ES-I3 (cell line): ENCODE measurements around the gene HAND2.
A peak's percentile ranks its signal among the peaks of the same experiment; 100 is the strongest.

Experiments used
- H3K36me3 ChIP-seq: 2 replicates; pipeline ENCODE4 v1.6.1; 2013; ENCODE audit warnings: mild to moderate bottlenecking, low read length, control low read depth, moderate library complexity; ENCODE audit not compliant: insufficient read depth
- H3K4me1 ChIP-seq: 2 replicates; pipeline ENCODE4 v1.6.1; 2013; ENCODE audit warnings: mild to moderate bottlenecking, control low read depth, low read length; ENCODE audit not compliant: insufficient read depth
- H3K9ac ChIP-seq: 2 replicates; pipeline ENCODE4 v1.6.1; 2013; ENCODE audit warnings: low read depth, mild to moderate bottlenecking, low read length, moderate library complexity
- H3K9me3 ChIP-seq: 2 replicates; pipeline ENCODE4 v1.6.1; 2013; ENCODE audit warnings: mild to moderate bottlenecking, low read length, moderate library complexity; ENCODE audit not compliant: control insufficient read depth, insufficient read depth

HAND2 gene

GRCh38 chr4:173506597-173507211, 23.3 kb downstream of the HAND2 start:
- Histone ChIP-seq H3K9ac (peak overlapping the region; percentile 48; the same call in 1 of the 2 replicates), H3K36me3 (no peaks in the 10 kb centered on the region), H3K9me3 (no peaks in the 10 kb centered on the region), H3K4me1 (no peaks in the 10 kb centered on the region; the same call in 1 of the 2 replicates)

GRCh38 chr4:173505924-173506518, 24.0 kb downstream of the HAND2 start:
- Histone ChIP-seq H3K4me1 (no peaks in the 10 kb centered on the region; the same call in 1 of the 2 replicates), H3K9ac (peak overlapping the region; percentile 48; the same call in 1 of the 2 replicates), H3K9me3 (no peaks in the 10 kb centered on the region), H3K36me3 (no peaks in the 10 kb centered on the region)

GRCh38 chr4:173504181-173504503, 25.9 kb downstream of the HAND2 start:
- Histone ChIP-seq H3K36me3 (no peaks in the 10 kb centered on the region), H3K9ac (no peak overlapping the region), H3K4me1 (no peaks in the 10 kb centered on the region; the same call in none of the 2 replicates), H3K9me3 (no peaks in the 10 kb centered on the region)

- H3K36me3 ChIP-seq: no peaks in the 10 kb centered on the region
- H3K9me3 ChIP-seq: no peaks in the 10 kb centered on the region
- no peak overlapping the region for H3K9ac ChIP-seq
- no peaks in the 10 kb centered on the region; the same call in none of the 2 replicates for H3K4me1 ChIP-seq
These were observed 26.5 kb downstream of the HAND2 start for GRCh38 chr4:173503330-173504180.

- H3K36me3 ChIP-seq: no peaks in the 10 kb centered on the region
- no peaks in the 10 kb centered on the region for H3K9me3 ChIP-seq
- H3K4me1 ChIP-seq: no peaks in the 10 kb centered on the region; the same call in none of the 2 replicates
- no peak overlapping the region for H3K9ac ChIP-seq
These were observed 27.7 kb downstream of the HAND2 start for GRCh38 chr4:173502282-173502681.

GRCh38 chr4:173501592-173502150, 28.4 kb downstream of the HAND2 start:
- H3K4me1 ChIP-seq: no peaks in the 10 kb centered on the region; the same call in none of the 2 replicates
- no peak overlapping the region; the same call in 1 of the 2 replicates for H3K9ac ChIP-seq
- no peaks in the 10 kb centered on the region for H3K9me3 ChIP-seq
- no peaks in the 10 kb centered on the region for H3K36me3 ChIP-seq

GRCh38 chr4:173500841-173501591, 29.0 kb downstream of the HAND2 start:
- peak overlapping the region; percentile 36; the same call in 1 of the 2 replicates for H3K9ac ChIP-seq
- no peaks in the 10 kb centered on the region for H3K9me3 ChIP-seq
- H3K4me1 ChIP-seq: no peaks in the 10 kb centered on the region; the same call in none of the 2 replicates
- no peaks in the 10 kb centered on the region for H3K36me3 ChIP-seq

GRCh38 chr4:173499658-173500535, 30.1 kb downstream of the HAND2 start:
- Histone ChIP-seq H3K36me3 (no peaks in the 10 kb centered on the region), H3K9me3 (no peaks in the 10 kb centered on the region), H3K9ac (peak overlapping the region; percentile 36; the same call in 1 of the 2 replicates), H3K4me1 (no peaks in the 10 kb centered on the region; the same call in 1 of the 2 replicates)

- H3K9me3 ChIP-seq: no peaks in the 10 kb centered on the region
- H3K4me1 ChIP-seq: no peaks in the 10 kb centered on the region; the same call in 1 of the 2 replicates
- H3K9ac ChIP-seq: no peak overlapping the region
- no peaks in the 10 kb centered on the region for H3K36me3 ChIP-seq
These were observed 31.3 kb downstream of the HAND2 start for GRCh38 chr4:173498771-173499170.

GRCh38 chr4:173498023-173498422, 32.0 kb downstream of the HAND2 start:
- H3K36me3 ChIP-seq: no peaks in the 10 kb centered on the region
- H3K9ac ChIP-seq: no peak overlapping the region
- no peaks in the 10 kb centered on the region for H3K9me3 ChIP-seq
- H3K4me1 ChIP-seq: no peaks in the 10 kb centered on the region; the same call in 1 of the 2 replicates

GRCh38 chr4:173494013-173494970, 35.7 kb downstream of the HAND2 start:
- H3K36me3 ChIP-seq: no peaks in the 10 kb centered on the region
- H3K9ac ChIP-seq: peak overlapping the region; percentile 41; the same call in 1 of the 2 replicates
- no peaks in the 10 kb centered on the region for H3K9me3 ChIP-seq
- peaks cover 21% of the 10 kb centered on the region for H3K4me1 ChIP-seq

GRCh38 chr4:173493041-173493440, 37.0 kb downstream of the HAND2 start:
- Histone ChIP-seq H3K4me1 (peaks cover 27% of the 10 kb centered on the region), H3K9me3 (no peaks in the 10 kb centered on the region), H3K36me3 (no peaks in the 10 kb centered on the region), H3K9ac (no peak overlapping the region)
